ENCODE results near the gene ATR. TPM values are rescaled to one million over a fixed set of nuclear protein-coding genes. Genes with fewer than 3 reads are reported as not detected.

The ATR gene
- total RNA-seq, 1 experiment from 2014 or later = 24.7 TPM

DNA sequence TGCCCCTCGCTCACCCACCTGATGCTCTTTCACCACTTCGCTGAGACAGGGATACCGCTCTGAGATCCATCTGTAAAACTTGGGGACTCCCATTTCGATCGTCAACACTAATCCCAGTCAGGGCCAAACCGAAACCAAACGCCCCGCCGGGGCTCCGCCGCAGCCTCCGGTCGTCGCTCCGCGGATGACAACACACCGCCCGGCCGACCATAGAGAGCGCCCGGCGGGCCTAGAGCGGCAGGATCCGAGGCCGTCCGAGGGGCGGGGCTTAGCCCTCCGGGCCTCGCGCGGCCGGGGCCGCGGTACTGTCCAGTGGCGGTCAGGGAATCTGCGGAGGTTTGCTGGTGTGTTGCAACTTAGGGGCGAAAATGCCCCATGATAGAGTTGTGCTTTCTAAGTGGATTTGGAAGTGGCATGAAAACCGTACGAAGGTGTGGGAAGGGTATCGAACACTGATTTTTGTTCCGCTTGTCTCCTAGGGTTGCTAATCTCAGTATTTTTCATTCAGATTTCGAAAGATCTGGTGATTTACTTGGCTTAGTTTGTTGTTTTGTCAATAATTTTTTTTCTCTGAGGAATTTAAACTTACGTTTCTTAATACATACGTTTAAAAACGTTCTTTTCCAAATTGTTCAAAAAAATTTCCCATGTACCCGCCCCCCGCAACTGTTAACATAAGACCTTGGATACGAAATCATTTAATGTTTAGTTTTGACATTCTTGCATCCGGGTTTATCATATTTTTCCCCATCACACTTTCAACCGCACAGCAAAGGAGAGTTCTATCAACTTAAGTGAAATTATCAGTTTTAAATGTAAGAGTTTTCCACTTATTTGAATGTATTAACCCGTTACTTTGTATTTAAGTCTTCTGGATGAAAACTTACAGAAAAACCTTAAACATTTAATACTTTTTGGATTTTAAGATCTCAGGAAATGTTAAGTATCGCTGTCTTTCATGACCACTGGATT is 130.4 kb downstream of the ATR start, which contains the start of gene XRN1:
Gene XRN1 (minus strand): TSS at position 186 of the 972 bp plus-strand sequence. CDS start 93 bp downstream, at position 93.
- Histone ChIP-seq H3K27ac (ENCODE audit: low read depth, low read length) (peak within 1 kb of the TSS; percentile 52), H3K4me2 (ENCODE audit: low read length) (peak within 1 kb of the TSS; percentile 93), H2AFZ (ENCODE audit: low read depth, low read length, poor library complexity, severe bottlenecking) (peak within 1 kb of the TSS; percentile 85), H3K9me3 (ENCODE audit: control insufficient read depth in 1 of 2, insufficient read depth in 1 of 2, low read depth in 1 of 2, low read length in 2 of 2) (no peaks in the 10 kb centered on the region), H3K79me2 (ENCODE audit: insufficient read depth, low read length) (peaks cover 45% of the 10 kb centered on the region), H3K27me3 (ENCODE audit: insufficient read depth, low read length) (no peaks in the 10 kb centered on the region), H3K4me3 (replicated peaks in 1 of 2; ENCODE audit: low read depth in 1 of 2, low read length in 2 of 2) (peak within 1 kb of the TSS; percentile 95 to 96), H4K20me1 (ENCODE audit: insufficient read depth) (peaks cover 7% of the 10 kb centered on the region; the same call in 1 of the 2 replicates), H3K36me3 (ENCODE audit: control insufficient read depth in 1 of 2, insufficient read depth in 2 of 2, low read length in 2 of 2) (peaks cover 0 to 5% of the 10 kb centered on the region in 2 experiments; a peak in 1 of 4 replicates), H3K4me1 (ENCODE audit: control insufficient read depth in 1 of 2, insufficient read depth in 2 of 2, low read length in 2 of 2) (peaks cover 9 to 18% of the 10 kb centered on the region in 2 experiments; a peak in 3 of 4 replicates), H3K9ac (ENCODE audit: low read length) (peak within 1 kb of the TSS; percentile 90), H3K9me2 (ENCODE audit: insufficient read depth) (no peaks in the 10 kb centered on the region)
- TSS peak; percentile 96 for BruUV-seq (replicated peaks)
- DNase-seq (ENCODE audit: low read depth, low spot score) (peak; percentile 82), ATAC-seq (peak; percentile 100)
- TF ChIP-seq, protein P1, sequence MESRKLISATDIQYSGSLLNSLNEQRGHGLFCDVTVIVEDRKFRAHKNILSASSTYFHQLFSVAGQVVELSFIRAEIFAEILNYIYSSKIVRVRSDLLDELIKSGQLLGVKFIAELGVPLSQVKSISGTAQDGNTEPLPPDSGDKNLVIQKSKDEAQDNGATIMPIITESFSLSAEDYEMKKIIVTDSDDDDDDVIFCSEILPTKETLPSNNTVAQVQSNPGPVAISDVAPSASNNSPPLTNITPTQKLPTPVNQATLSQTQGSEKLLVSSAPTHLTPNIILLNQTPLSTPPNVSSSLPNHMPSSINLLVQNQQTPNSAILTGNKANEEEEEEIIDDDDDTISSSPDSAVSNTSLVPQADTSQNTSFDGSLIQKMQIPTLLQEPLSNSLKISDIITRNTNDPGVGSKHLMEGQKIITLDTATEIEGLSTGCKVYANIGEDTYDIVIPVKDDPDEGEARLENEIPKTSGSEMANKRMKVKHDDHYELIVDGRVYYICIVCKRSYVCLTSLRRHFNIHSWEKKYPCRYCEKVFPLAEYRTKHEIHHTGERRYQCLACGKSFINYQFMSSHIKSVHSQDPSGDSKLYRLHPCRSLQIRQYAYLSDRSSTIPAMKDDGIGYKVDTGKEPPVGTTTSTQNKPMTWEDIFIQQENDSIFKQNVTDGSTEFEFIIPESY (IDR thresholded peaks at IDR 0.05; ENCODE audit: extremely low read depth, insufficient replicate concordance, low read length) = peak; percentile 57
- TF ChIP-seq, protein P2, sequence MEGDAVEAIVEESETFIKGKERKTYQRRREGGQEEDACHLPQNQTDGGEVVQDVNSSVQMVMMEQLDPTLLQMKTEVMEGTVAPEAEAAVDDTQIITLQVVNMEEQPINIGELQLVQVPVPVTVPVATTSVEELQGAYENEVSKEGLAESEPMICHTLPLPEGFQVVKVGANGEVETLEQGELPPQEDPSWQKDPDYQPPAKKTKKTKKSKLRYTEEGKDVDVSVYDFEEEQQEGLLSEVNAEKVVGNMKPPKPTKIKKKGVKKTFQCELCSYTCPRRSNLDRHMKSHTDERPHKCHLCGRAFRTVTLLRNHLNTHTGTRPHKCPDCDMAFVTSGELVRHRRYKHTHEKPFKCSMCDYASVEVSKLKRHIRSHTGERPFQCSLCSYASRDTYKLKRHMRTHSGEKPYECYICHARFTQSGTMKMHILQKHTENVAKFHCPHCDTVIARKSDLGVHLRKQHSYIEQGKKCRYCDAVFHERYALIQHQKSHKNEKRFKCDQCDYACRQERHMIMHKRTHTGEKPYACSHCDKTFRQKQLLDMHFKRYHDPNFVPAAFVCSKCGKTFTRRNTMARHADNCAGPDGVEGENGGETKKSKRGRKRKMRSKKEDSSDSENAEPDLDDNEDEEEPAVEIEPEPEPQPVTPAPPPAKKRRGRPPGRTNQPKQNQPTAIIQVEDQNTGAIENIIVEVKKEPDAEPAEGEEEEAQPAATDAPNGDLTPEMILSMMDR (IDR thresholded peaks at IDR 0.05 in 2 of 3, conservative IDR thresholded peaks at IDR 0.05 in 1 of 3; ENCODE audit: borderline replicate concordance in 1 of 3, insufficient read depth in 1 of 3, low read depth in 2 of 3, low read length in 2 of 3) = no peak
- TF ChIP-seq TCF7L2 (IDR thresholded peaks at IDR 0.05; ENCODE audit: borderline replicate concordance, extremely low read depth, insufficient read depth, insufficient read length) = peak; percentile 27
- TF ChIP-seq ZNF274 (IDR thresholded peaks at IDR 0.05; ENCODE audit: low read depth, low read length) = no peak
- TF ChIP-seq CEBPB (IDR thresholded peaks at IDR 0.05; ENCODE audit: low read depth) = peak; percentile 75
- TF ChIP-seq CBX3 (IDR thresholded peaks at IDR 0.05; ENCODE audit: low read depth) = 0 out of 2 replicates have a peak, but pooled peaks have one; percentile 59
- TF ChIP-seq EZH2phosphoT487 (IDR thresholded peaks at IDR 0.05; ENCODE audit: borderline replicate concordance) = no peak
- peak; percentile 88 for TF ChIP-seq ZFX (IDR thresholded peaks at IDR 0.05)
- TF ChIP-seq SIN3A (IDR thresholded peaks at IDR 0.05; ENCODE audit: low read depth) = peak; percentile 78; the same call in 1 of the 2 replicates
- TF ChIP-seq POLR2AphosphoS5 (IDR thresholded peaks at IDR 0.05; ENCODE audit: low read depth, low read length) = peak; percentile 96
- TF ChIP-seq SP1 (IDR thresholded peaks at IDR 0.05; ENCODE audit: low read depth) = no peak; the same call in 1 of the 2 replicates
- peak; percentile 65 for TF ChIP-seq POLR2A (IDR thresholded peaks at IDR 0.05; ENCODE audit: borderline replicate concordance, extremely low read depth, insufficient read depth, insufficient read length)
- TF ChIP-seq JUND (IDR thresholded peaks at IDR 0.05) = peak; percentile 43; the same call in 1 of the 2 replicates
- TF ChIP-seq YY1 (IDR thresholded peaks at IDR 0.05; ENCODE audit: extremely low read depth, insufficient replicate concordance, low read depth, low read length) = peak; percentile 83
- TF ChIP-seq, protein P3, sequence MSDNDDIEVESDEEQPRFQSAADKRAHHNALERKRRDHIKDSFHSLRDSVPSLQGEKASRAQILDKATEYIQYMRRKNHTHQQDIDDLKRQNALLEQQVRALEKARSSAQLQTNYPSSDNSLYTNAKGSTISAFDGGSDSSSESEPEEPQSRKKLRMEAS (IDR thresholded peaks at IDR 0.05) = peak; percentile 58
- TF ChIP-seq SRF (IDR thresholded peaks at IDR 0.05; ENCODE audit: low read depth) = peak; percentile 66; the same call in 1 of the 2 replicates
- ChIA-PET POLR2A (no interaction called here), CTCF (no interaction called here), RAD21 (ENCODE audit: low non-redundant PET in 1 of 2, low total read pairs in 2 of 2, uncharacterized antibody in 2 of 2, unreplicated experiment in 2 of 2) (no interaction called here)
- intact Hi-C loops (cut with micrococcal nuclease) = loop anchor here (10.0 kb wide), 1 partner anchor 547 kb away; no protein-coding TSS in a partner anchor

Data from HCT116 (cell line).